ENCODE results near the gene SNRPE.
A peak's percentile ranks its signal among the peaks of the same experiment; 100 is the strongest.
"Not testable (repeated sequence)": the region's sequence is repeated elsewhere in the genome, so short reads cannot be mapped to it uniquely, and the experiment has no call there.

SNRPE gene

GRCh38 chr1:203861379-203862184 is at the start of gene SNRPE:
Gene SNRPE, plus strand, starts transcription at chr1:203861599. Its CDS starts 61 bp downstream, at chr1:203861660.
- peak; percentile 91 to 93 for DNase-seq (ENCODE audit: low read depth in 2 of 2)

GRCh38 chr1:203813581-203814341 is 47.6 kb upstream of the SNRPE start:
- no peak for DNase-seq (ENCODE audit: low read depth in 2 of 2)

DNA sequence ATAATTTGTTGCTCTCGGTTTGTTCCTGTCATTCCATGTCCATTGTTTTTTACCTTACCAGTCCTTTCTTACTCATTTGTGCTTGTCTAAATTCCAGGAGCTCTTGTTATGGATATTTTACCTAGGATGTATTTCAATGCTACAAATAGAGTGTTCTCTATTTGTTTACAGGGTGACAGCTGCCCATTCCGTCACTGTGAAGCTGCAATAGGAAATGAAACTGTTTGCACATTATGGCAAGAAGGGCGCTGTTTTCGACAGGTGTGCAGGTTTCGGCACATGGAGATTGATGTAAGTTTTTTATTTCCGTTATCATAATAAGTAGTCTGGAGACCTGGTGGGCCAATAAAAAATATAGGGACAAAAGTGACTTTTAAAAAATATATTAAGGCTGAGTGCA is 43.0 kb upstream of the SNRPE start:
- no peak for DNase-seq (ENCODE audit: low read depth in 2 of 2)

- DNase-seq (ENCODE audit: low read depth in 2 of 2) = no peak
These were observed 38.1 kb upstream of the SNRPE start for GRCh38 chr1:203823306-203823705.

GRCh38 chr1:203826175-203826574 is 35.2 kb upstream of the SNRPE start:
- DNase-seq (ENCODE audit: low read depth in 2 of 2) = no peak

DNA sequence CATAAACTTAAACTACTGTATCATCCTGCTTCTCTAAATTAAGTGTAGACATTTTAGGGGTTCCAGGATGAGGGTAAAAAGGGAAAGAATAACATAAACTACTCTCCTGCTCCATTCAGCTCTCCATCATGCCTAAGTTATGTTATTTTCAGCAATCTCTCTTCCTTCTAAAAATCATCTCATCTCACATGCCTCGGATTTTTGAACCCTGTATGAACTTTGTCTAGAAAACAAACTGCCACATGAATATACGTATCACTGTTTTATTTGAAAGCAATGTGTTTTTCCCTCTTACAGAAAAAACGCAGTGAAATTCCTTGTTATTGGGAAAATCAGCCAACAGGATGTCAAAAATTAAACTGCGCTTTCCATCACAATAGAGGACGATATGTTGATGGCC is 33.4 kb upstream of the SNRPE start:
- DNase-seq (ENCODE audit: low read depth in 2 of 2) = no peak

DNA sequence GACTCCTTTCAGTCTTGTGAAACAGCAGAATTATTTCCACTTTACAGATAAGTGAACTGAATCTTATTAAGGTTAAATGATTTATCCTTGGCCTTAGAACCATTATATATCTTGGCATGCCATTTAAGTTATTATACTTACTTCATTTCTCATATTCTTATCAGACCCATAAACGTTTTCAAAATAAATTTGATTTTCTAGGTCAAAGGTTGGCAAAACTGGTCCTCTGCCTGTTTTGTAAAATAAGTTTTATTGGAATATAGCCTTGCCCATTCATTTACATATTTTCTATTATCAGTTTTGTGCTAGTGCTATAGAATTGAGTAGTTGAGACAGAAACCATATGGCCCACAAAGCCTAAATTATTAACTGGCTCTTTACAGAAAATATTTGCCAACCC is 32.9 kb upstream of the SNRPE start:
- DNase-seq (ENCODE audit: low read depth in 2 of 2) = no peak

DNA sequence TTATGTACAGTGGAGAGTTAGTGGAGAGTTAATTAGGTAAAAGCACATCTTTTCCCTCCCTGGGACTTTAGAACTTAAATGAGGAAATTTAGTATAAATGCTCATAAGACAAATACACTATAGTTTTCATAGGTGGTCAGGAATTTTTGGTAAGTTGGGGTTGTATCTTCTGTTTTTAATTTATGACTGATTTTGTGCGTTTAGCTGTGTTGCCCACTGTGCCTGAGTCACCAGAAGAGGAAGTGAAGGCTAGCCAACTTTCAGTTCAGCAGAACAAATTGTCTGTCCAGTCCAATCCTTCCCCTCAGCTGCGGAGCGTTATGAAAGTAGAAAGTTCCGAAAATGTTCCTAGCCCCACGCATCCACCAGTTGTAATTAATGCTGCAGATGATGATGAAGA is 32.2 kb upstream of the SNRPE start:
- not testable (repeated sequence) for DNase-seq (ENCODE audit: low read depth in 2 of 2)

- no peak for DNase-seq (ENCODE audit: low read depth in 2 of 2)
These were observed 25.9 kb upstream of the SNRPE start for GRCh38 chr1:203835476-203835875.

- no peak for DNase-seq (ENCODE audit: low read depth in 2 of 2)
These were observed 22.3 kb upstream of the SNRPE start for GRCh38 chr1:203839081-203839480.

DNA sequence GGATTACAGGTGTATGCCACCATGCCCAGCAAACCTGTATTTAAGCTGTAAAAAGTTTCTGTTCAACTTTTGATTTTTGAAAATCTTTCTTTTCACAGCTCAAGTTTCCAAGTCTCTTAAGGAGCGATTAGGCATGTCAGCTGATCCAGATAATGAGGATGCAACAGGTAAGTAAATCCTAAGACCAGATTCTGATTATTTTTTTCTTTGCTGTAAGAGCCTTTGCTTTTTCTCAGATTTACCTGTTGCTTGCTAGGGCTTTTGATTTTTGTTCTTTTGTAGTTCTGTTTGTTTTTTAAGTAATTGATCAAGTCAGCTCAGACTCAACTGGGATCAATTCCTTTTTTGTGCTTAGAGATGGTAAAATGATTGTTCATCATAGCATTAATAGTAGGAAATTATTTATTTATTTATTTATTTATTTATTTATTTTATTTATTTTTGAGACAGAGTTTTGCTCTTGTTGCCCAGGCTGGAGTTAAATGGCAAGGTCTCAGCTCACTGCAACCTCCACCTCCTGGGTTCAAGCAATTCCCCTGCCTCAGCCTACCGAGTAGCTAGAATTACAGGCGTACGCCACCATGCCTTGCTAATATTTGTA is 21.1 kb upstream of the SNRPE start:
- no peak for DNase-seq (ENCODE audit: low read depth in 2 of 2)

DNA sequence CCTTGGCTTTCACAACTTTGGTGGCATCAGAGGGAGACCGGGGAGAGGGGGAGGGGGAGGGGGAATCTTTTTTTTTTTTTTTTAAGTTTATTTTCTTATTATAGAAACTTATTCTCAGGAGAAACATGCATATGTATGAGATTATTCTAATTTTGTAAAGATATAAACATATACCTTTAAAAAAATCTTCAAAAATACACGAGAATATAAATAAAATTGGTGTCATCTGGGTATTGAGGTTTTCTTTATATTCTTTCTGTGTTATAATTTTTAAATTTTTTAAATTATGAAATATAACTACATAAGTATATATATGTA is 18.9 kb upstream of the SNRPE start:
- DNase-seq (ENCODE audit: low read depth in 2 of 2) = no peak

- no peak for DNase-seq (ENCODE audit: low read depth in 2 of 2)
These were observed 18.0 kb upstream of the SNRPE start for GRCh38 chr1:203843435-203843834.

GRCh38 chr1:203853112-203853511 is 8.3 kb upstream of the SNRPE start:
- DNase-seq (ENCODE audit: low read depth in 2 of 2) = not testable (repeated sequence)

DNA sequence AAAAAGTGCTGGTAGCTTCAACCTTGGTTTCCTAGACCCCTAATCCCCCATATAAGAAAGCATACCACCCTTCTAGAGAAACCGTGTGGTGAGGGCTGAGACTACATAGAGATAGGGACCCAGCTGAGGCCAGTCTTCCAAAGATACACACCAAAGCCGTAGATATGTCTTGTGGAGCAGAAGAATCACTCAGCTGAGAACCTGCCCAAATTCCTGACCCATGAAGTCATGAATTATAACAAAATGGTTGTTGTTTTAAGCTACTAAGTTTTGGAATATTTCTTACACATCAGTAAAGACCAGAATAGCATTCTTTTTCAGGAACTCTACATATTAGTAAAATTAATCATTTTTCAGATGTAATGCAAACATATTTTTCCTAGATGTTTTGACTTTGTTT is 3.3 kb upstream of the SNRPE start:
- DNase-seq (ENCODE audit: low read depth in 2 of 2) = no peak

DNA sequence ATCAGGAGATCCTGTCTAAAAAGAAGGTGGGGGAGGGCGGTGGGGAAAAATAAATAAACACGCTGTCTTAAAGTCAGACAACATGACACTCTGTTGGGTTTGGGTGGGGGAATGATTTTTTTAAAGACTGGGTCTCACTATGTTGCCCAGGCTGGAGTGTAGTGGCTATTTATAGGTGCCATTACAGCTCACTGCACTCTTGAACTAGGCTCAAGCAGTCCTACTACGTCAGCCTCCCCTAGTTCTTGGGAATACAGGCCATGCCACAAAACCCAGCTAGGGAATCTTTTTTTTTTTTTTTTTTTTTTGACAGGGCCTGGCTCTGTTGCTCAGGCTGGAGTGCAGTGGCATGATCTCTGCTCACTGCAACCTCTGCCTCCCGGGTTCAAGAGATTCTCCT is 2.4 kb upstream of the SNRPE start:
- DNase-seq (ENCODE audit: low read depth in 2 of 2) = no peak

DNA sequence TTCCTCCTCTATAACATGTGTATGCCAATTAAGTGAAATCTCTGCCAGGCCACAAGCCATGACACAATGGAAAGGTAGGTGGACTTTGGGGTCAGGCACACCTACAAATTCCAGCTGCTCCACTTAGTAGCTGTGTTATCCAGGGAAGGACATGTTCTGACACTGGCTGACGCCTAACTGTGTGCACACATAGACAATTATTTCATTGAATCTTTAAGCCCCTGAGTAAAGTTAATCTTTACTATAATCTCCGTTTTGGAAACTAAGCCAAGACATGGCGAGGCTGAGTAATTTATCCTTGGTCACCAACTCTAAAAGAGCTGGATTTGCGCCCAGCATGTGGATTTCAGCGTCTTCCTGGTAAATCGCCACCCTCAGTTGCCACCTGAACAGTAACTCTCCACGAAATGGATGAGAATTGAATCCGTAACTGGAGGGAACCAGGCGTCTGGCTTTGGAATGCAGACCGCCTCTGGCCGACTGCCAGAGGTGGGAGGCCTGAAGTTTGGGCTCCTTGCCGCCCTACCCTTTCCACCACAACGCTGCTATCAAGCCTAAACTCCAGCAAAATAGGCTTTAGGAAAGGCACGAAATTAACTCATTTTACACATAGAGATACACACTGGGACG is 888 bp upstream of the SNRPE start:
- no peak for DNase-seq (ENCODE audit: low read depth in 2 of 2)

DNA sequence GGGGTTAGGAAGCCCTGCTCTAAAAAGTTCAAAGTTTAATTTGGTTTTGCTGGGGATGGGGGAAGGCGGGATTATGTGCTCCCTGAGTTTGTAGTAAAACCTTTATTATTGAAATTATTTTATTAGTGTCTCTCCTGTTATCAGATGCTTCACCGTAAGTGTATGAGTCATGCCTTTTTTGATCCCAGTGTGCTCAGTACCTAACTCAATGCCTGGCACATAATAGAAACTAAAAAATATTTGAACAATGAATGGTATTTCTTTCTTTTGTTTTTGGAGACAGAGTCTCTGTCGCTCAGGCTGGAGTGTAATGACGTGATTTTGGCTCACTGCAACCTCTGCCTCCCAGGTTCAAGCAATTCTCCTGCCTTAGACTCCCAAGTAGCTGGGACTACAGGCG is 6.4 kb downstream of the SNRPE start:
- no peak for DNase-seq (ENCODE audit: low read depth in 2 of 2)

DNA sequence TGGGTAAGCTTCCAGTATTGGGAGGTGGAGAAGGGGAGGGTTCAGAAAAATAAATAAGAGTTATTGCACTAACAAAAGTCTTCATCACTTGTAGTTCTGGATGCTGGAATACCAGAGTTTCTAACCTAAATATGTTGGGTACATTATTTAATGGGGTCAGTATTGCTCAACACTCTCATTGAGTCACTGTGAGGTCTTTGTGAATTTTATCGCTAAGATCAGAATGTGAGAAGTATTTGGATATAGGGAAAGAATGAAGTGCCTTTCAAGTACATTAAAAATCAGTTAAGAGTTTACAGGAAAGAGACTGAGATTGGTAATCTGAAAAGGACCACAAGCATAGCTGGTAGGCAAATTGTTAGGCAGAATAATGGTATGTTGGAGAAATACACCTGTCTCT is 8.8 kb downstream of the SNRPE start:
- no peak for DNase-seq (ENCODE audit: low read depth in 2 of 2)

- no peak for DNase-seq (ENCODE audit: low read depth in 2 of 2)
These were observed 9.9 kb downstream of the SNRPE start for GRCh38 chr1:203871114-203871880.

DNA sequence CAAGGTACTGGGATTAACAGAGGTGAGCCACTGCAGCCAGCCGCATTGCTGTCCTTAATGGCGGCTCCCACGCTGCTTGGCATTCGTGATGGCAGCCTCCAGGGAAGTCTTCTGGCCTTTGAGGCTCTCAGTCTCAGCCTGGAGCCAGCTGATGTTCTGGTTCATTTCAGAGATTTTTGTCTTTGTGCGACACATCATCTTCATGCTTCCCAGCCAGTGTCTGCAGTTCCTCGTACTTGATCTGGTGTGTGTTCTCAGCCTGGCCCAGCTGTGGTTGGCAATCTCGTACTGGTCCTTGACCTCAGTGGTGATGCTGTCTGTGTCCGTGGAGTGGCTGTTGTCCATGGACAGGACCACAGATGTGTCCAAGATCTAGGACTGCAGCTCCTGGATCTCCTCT is 11.7 kb downstream of the SNRPE start:
- DNase-seq (ENCODE audit: low read depth in 2 of 2) = no peak

GRCh38 chr1:203878422-203878821 is 17.0 kb downstream of the SNRPE start:
- no peak for DNase-seq (ENCODE audit: low read depth in 2 of 2)

Data from stimulated activated CD4-positive, alpha-beta T cell treated with anti-CD3 and anti-CD28 coated beads, Interleukin-4, amount 100 ng/mL, for 48 hours (primary cell).